ENCODE results near the gene TPI1.

- TF ChIP-seq, protein P1, sequence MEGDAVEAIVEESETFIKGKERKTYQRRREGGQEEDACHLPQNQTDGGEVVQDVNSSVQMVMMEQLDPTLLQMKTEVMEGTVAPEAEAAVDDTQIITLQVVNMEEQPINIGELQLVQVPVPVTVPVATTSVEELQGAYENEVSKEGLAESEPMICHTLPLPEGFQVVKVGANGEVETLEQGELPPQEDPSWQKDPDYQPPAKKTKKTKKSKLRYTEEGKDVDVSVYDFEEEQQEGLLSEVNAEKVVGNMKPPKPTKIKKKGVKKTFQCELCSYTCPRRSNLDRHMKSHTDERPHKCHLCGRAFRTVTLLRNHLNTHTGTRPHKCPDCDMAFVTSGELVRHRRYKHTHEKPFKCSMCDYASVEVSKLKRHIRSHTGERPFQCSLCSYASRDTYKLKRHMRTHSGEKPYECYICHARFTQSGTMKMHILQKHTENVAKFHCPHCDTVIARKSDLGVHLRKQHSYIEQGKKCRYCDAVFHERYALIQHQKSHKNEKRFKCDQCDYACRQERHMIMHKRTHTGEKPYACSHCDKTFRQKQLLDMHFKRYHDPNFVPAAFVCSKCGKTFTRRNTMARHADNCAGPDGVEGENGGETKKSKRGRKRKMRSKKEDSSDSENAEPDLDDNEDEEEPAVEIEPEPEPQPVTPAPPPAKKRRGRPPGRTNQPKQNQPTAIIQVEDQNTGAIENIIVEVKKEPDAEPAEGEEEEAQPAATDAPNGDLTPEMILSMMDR (IDR thresholded peaks at IDR 0.05) = no peak
- no peak for TF ChIP-seq EP300 (IDR thresholded peaks at IDR 0.05)
Measured at GRCh38 chr12:6832125-6832524, 35.2 kb upstream of the TPI1 start.

Measured in esophagus muscularis mucosa (tissue), 3 donors.